HepG2 (cell line): ENCODE measurements around the gene HAGHL. TPM values are rescaled to one million over a fixed set of nuclear protein-coding genes. Genes with fewer than 3 reads are reported as not detected.

Experiments
- ATAC-seq: fragments of 200-7000 bp; cut with Tn5 transposase; 3 replicates; pipeline ENCODE4 v1.9.1; 2020; ENCODE audit warnings: mild to moderate bottlenecking, moderate library complexity
- BruUV-seq: library from RNA; stranded (reverse); fragments of 400-500 nt; replicated peaks from 2 replicates; lab custom pipeline; 2021; lab: Mats Ljungman, UMichigan
- CTCF ChIA-PET: fragments of 300-600 bp; formaldehyde crosslinking; extraction: SDS; loops from one replicate; lab custom pipeline; 2021; ENCODE audit warnings: low total read pairs, inconsistent platforms, low intra/inter-chr PET ratio; lab: Yijun Ruan, JAX
- POLR2A ChIA-PET: fragments of 350-600 bp; sonication (Branson Sonifier 250); formaldehyde crosslinking; loops from one replicate; lab custom pipeline; 2020; ENCODE audit warnings: antibody characterized with exemption, inconsistent platforms; lab: Yijun Ruan, JAX
- DNase-seq: peaks from one replicate; pipeline ENCODE4 v3.0.0-alpha.2; 2015; ENCODE audit warnings: low spot score
- FAIRE-seq: peaks from 3 replicates; lab custom pipeline; 2011; peaks lifted over from hg19 to GRCh38; lab: Jason Lieb, UNC
- H2AFZ ChIP-seq: one replicate; pipeline ENCODE4 v1.6.1; 2011; ENCODE audit warnings: low read length, inconsistent platforms
- H3K27ac ChIP-seq: fragments of 300-600 bp; 3 replicates; pipeline ENCODE4 v1.8.0; 2011; ENCODE audit warnings: mixed run types, mild to moderate bottlenecking, mixed read lengths, low read length, inconsistent platforms; ENCODE audit not compliant: insufficient read depth; ENCODE audit errors: extremely low read length
- H3K27me3 ChIP-seq, 2 experiments: fragments of 200-600 bp in 1 of 2; 2 replicates in 1 of 2; 3 replicates in 1 of 2; pipeline versions ENCODE4 v1.6.0 to v1.8.0; 2011; ENCODE audit warnings: low read length in 2 of 2, mild to moderate bottlenecking in 2 of 2, moderate library complexity in 2 of 2, inconsistent platforms in 1 of 2; ENCODE audit not compliant: insufficient read depth in 2 of 2, control insufficient read depth in 1 of 2
- H3K36me3 ChIP-seq, 2 experiments: fragments of 200-600 bp in 1 of 2; replicated peaks in 1 of 2; 2 replicates in 1 of 2; 3 replicates in 1 of 2; pipeline versions ENCODE4 v1.5.1 to v1.8.0; 2011; ENCODE audit warnings: low read length in 2 of 2, inconsistent platforms in 1 of 2; ENCODE audit not compliant: insufficient read depth in 2 of 2, control insufficient read depth in 1 of 2
- H3K4me1 ChIP-seq: 2 replicates; pipeline ENCODE4 v1.5.1; 2012; ENCODE audit warnings: low read length, inconsistent platforms; ENCODE audit not compliant: insufficient read depth
- H3K4me2 ChIP-seq: 2 replicates; pipeline ENCODE4 v1.6.0; 2011; ENCODE audit warnings: low read depth, low read length, inconsistent platforms
- H3K4me3 ChIP-seq, 3 experiments: fragments of 200-600 bp in 1 of 3; sonication (generic), shearing (Covaris generic) in 1 of 3; replicated peaks in 1 of 3; 2 replicates each; pipeline ENCODE4 v1.5.1; 2011 to 2016; ENCODE audit warnings: low read length in 3 of 3, inconsistent platforms in 2 of 3, low read depth in 2 of 3, mild to moderate bottlenecking in 2 of 3, control low read depth in 1 of 3, mixed read lengths in 1 of 3; ENCODE audit not compliant: insufficient read depth in 1 of 3
- H3K79me2 ChIP-seq: one replicate; pipeline ENCODE4 v1.6.1; 2011; ENCODE audit warnings: low read length, inconsistent platforms; ENCODE audit not compliant: insufficient read depth
- H3K9ac ChIP-seq: 2 replicates; pipeline ENCODE4 v1.6.0; 2011; ENCODE audit warnings: mild to moderate bottlenecking, low read depth, low read length, inconsistent platforms; ENCODE audit not compliant: insufficient read depth
- H3K9me3 ChIP-seq: 2 replicates; pipeline ENCODE4 v1.5.1; 2012; ENCODE audit warnings: mild to moderate bottlenecking, low read length
- H4K20me1 ChIP-seq: 2 replicates; pipeline ENCODE4 v1.6.0; 2011; ENCODE audit warnings: inconsistent platforms, mild to moderate bottlenecking, low read length, moderate library complexity; ENCODE audit not compliant: insufficient read depth
- DNMT3B ChIP-seq: conservative IDR thresholded peaks from 2 replicates; pipeline ENCODE4 v1.6.1; 2016; ENCODE audit warnings: missing biosample characterization, control low read depth
- ESRRA ChIP-seq: sonication (generic); formaldehyde crosslinking; IDR thresholded peaks from 2 replicates; pipeline ENCODE4 v1.5.1; 2020; ENCODE audit warnings: mild to moderate bottlenecking, low read depth, missing genetic modification reagents
- HNRNPL ChIP-seq: fragments of 200-400 bp; formaldehyde crosslinking; IDR thresholded peaks from 2 replicates; pipeline ENCODE4 v1.6.1; 2017; ENCODE audit warnings: mild to moderate bottlenecking, low read depth, low read length
- SOX13 ChIP-seq, 3 experiments: fragments of 450-650 bp in 1 of 3; sonication (generic) in 1 of 3; formaldehyde crosslinking in 1 of 3; IDR thresholded peaks in 2 of 3; conservative IDR thresholded peaks in 1 of 3; 2 replicates each; pipeline versions ENCODE4 v1.5.0 to v1.6.1; 2016 to 2020; ENCODE audit warnings: antibody characterized with exemption in 1 of 3, mild to moderate bottlenecking in 1 of 3, missing compliant biosample characterization in 1 of 3, missing genetic modification reagents in 1 of 3, moderate library complexity in 1 of 3
- TOE1 ChIP-seq: sonication (generic); formaldehyde crosslinking; IDR thresholded peaks from 2 replicates; pipeline ENCODE4 v1.4.0; 2020; ENCODE audit warnings: mild to moderate bottlenecking, missing genetic modification reagents
- ZNF292 ChIP-seq: sonication (generic); formaldehyde crosslinking; IDR thresholded peaks from 2 replicates; pipeline ENCODE4 v1.8.1; 2022; ENCODE audit warnings: mild to moderate bottlenecking, low read depth, missing genetic modification reagents, borderline replicate concordance
- ZNF646 ChIP-seq: sonication (generic); formaldehyde crosslinking; IDR thresholded peaks from 2 replicates; pipeline ENCODE4 v1.9.0; 2021; ENCODE audit warnings: mild to moderate bottlenecking, missing genetic modification reagents
- WGBS: methylation state at CpG from one replicate; pipeline ENCODE4 v1.1.6; 2017; ENCODE audit warnings: low lambda C conversion rate; 5-methylcytosine and 5-hydroxymethylcytosine counted together
- in situ Hi-C: cut with HindIII; loops from 2 replicates; pipeline ENCODE4 v1.10.0; 2017; ENCODE audit warnings: low pct_unique_long_range_greater_than_20kb; ENCODE audit not compliant: extremely low pct_ligation_motif_present
- intact Hi-C: fragments of 100-400 bp; cut with micrococcal nuclease; formaldehyde crosslinking; loops from one replicate; pipeline ENCODE4 v1.10.0; 2022; ENCODE audit not compliant: unreplicated experiment
- polyA plus RNA-seq, 8 experiments: library from polyadenylated mRNA; depleted of rRNA in 3 of 8; stranded (reverse) in 7 of 8; unstranded in 1 of 8; fragments of >200 nt; fragmentation: Illumina TruSeq in 4 of 8; extraction: Trizol in 4 of 8; gene quantifications; 2 replicates each; pipeline versions ENCODE4 v1.2.1 to v1.2.3, GENCODE V29; 2011 to 2016; ENCODE audit warnings: low read depth in 4 of 8, missing spikeins in 1 of 8, mixed read lengths in 1 of 8; ENCODE audit not compliant: insufficient read depth in 1 of 8
- total RNA-seq, 5 experiments: library from RNA; depleted of rRNA; stranded (reverse); fragments of >200 nt; fragmentation: Illumina TruSeq; extraction: Trizol; gene quantifications; 2 replicates each; pipeline ENCODE4 v1.2.3, GENCODE V29; 2016; ENCODE audit warnings: low read depth in 1 of 5
- TF ChIP-seq, protein P1 (sequence below): sonication (generic); formaldehyde crosslinking; IDR thresholded peaks from 2 replicates; pipeline ENCODE4 v1.8.0; 2022; ENCODE audit warnings: missing genetic modification reagents, low read depth, mild to moderate bottlenecking, borderline replicate concordance
- TF ChIP-seq, protein P2 (sequence below): sonication (generic); formaldehyde crosslinking; IDR thresholded peaks from 2 replicates; pipeline ENCODE4 v1.4.0; 2020; ENCODE audit warnings: missing genetic modification reagents, mild to moderate bottlenecking, borderline replicate concordance

The HAGHL gene
- total and polyA plus RNA-seq, 2 of the 13 experiments (the other 11 are each of a cell fraction or from before 2014, with no cell fraction given): 3.4 to 8.4 TPM

DNA sequence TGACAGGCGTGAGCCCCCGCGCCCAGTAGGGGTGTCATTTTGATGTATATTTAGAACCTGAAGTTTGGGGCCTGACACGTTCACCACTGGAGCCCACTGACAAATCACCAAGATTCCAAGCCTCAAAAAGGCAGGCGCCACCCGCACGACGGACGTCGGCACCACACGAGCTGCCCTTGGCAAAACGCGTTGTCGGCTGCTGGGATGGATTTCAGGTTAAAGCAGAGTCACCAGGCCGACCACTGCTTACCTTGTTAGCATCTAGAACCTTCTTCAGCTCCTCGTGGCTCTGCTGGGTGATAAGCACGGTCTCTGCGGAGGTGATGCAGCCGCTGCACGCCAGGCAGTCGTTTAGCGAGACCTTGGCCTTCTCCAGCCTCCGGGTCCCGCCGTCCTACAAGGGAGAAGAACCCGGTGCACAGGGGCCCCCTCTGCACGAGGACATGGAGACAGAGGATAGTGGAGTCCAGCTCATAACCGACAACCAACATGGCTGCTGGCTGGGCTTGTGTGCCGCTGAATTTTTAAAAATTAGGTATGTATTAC lies 10.1 kb downstream of the HAGHL start (continued):
- TF ChIP-seq, protein P1, sequence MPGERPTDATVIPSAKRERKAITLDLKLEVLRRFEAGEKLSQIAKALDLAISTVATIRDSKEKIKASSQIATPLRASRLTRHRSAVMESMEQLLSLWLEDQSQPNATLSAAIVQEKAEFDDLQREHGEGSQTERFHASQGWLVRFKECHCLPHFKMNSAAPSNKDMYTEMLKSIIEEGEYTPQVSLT (CRISPR knock-in tag): no peak
- TF ChIP-seq SOX13 (IDR thresholded peaks at IDR 0.05) (no peak), SOX13 (CRISPR knock-in tag; conservative IDR thresholded peaks at IDR 0.05 in 1 of 2, IDR thresholded peaks at IDR 0.05 in 1 of 2) (no peak), ESRRA (no peak), HNRNPL (no peak), ZNF292 (CRISPR knock-in tag) (no peak), DNMT3B (no peak)

- intact Hi-C loops: no loop called here
- ATAC-seq (peak; percentile 71), FAIRE-seq (peak; percentile 91), DNase-seq (peak; percentile 61)
- POLR2A ChIA-PET: interaction anchor here (0.9 to 3.3 kb wide), 7 partner anchors 10 to 48 kb away, joined by 3 to 22 read pairs (median 7); partner anchors contain the start of genes ANTKMT, CHTF18, METRN and MSLN
- H3K79me2 ChIP-seq: no peaks in the 10 kb centered on the region
- H4K20me1 ChIP-seq: no peaks in the 10 kb centered on the region
- 71% methylated on average over 12 of the region's 38 CpGs for WGBS
- H3K9me3 ChIP-seq: no peaks in the 10 kb centered on the region
- peak overlapping the region; percentile 86 for H3K9ac ChIP-seq
- H3K36me3 ChIP-seq: peaks cover 0 to 17% of the 10 kb centered on the region in 2 experiments; a peak in 2 of 5 replicates
- in situ Hi-C loops: loop anchor here (5.0 kb wide), 1 partner anchor 47 kb away; the partner anchor contains the start of genes CHTF18 and RPUSD1
- no peaks in the 10 kb centered on the region for H3K27me3 ChIP-seq
- peaks cover 18% of the 10 kb centered on the region for H3K4me1 ChIP-seq
- H3K4me2 ChIP-seq: peak overlapping the region; percentile 76
- no peak overlapping the region for H2AFZ ChIP-seq
- BruUV-seq: no TSS peak
- peak overlapping the region; percentile 59 for H3K27ac ChIP-seq
- peak overlapping the region; percentile 94 to 97 (median 95) for H3K4me3 ChIP-seq
- CTCF ChIA-PET: no interaction called here
- TF ChIP-seq TOE1 (CRISPR knock-in tag) (no peak), ZNF646 (no peak)
- TF ChIP-seq, protein P2, sequence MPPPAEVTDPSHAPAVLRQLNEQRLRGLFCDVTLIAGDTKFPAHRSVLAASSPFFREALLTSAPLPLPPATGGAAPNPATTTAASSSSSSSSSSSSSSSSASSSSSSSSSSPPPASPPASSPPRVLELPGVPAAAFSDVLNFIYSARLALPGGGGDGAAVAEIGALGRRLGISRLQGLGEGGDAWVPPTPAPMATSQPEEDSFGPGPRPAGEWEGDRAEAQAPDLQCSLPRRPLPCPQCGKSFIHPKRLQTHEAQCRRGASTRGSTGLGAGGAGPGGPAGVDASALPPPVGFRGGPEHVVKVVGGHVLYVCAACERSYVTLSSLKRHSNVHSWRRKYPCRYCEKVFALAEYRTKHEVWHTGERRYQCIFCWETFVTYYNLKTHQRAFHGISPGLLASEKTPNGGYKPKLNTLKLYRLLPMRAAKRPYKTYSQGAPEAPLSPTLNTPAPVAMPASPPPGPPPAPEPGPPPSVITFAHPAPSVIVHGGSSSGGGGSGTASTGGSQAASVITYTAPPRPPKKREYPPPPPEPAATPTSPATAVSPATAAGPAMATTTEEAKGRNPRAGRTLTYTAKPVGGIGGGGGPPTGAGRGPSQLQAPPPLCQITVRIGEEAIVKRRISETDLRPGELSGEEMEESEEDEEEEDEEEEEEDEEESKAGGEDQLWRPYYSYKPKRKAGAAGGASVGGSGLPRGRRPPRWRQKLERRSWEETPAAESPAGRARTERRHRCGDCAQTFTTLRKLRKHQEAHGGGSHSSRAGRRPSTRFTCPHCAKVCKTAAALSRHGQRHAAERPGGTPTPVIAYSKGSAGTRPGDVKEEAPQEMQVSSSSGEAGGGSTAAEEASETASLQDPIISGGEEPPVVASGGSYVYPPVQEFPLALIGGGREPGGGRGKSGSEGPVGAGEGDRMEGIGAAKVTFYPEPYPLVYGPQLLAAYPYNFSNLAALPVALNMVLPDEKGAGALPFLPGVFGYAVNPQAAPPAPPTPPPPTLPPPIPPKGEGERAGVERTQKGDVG: no peak
These were observed 12.9 kb downstream of the HAGHL start for GRCh38 chr16:739560-740458.
